ENCODE results near the gene ACTN4. TPM values are rescaled to one million over a fixed set of nuclear protein-coding genes. Genes with fewer than 3 reads are reported as not detected.
A peak's percentile ranks its signal among the peaks of the same experiment; 100 is the strongest.

The ACTN4 gene
- total RNA-seq, 2 experiments from 2014 or later = 532 to 534 TPM

DNA sequence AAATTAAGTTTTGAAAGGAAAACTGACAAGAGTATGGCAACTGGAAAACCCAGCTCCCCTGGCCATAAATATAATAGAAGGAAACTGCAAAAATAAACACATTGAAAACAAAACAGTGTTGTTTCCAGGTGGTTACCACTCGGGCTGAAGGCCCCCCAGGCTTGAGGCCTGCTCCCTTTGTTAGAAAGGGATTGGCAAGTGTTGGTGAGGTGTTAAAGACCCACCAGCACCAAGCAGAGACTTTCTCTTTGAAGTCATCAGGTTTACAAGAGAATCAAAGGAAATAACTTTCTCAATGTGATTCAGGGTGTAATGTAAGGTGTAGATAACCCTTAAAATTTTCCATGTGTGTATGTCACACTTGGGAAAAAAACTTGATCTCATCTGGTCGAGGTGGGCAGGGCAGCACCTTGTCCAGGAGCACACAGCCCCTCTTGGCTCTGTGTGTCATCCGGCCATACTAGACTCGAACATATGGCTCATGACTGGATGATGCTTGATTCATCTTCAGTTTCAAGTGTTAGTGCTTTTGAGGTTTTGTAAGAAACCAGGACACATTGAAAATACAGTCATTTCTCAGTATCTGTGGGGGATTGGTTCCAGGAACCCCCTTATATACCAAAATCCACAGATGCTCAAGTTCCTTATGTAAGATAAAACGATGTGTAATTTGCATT is 7.8 kb downstream of the ACTN4 start:
- Mint-ChIP-seq H3K36me3 (ENCODE audit: low read depth) (peaks cover 71% of the 10 kb centered on the region), H3K9me3 (no peaks in the 10 kb centered on the region), H3K27ac (peak overlapping the region; percentile 87), H3K4me3 (peak overlapping the region; percentile 55), H3K4me1 (peaks cover 98% of the 10 kb centered on the region), H3K27me3 (no peaks in the 10 kb centered on the region)
- DNase-seq = peak; percentile 50
- POLR2A ChIA-PET = interaction anchor here (1.3 to 2.7 kb wide), 2 partner anchors 14 to 26 kb away, joined by 4 to 12 read pairs; no protein-coding TSS in a partner anchor
- CTCF ChIA-PET = interaction anchor here (1.1 to 2.2 kb wide), 4 partner anchors 21 to 275 kb away, joined by 3 to 5 read pairs (median 3); partner anchors contain the start of genes MRPS12 and SARS2

DNA sequence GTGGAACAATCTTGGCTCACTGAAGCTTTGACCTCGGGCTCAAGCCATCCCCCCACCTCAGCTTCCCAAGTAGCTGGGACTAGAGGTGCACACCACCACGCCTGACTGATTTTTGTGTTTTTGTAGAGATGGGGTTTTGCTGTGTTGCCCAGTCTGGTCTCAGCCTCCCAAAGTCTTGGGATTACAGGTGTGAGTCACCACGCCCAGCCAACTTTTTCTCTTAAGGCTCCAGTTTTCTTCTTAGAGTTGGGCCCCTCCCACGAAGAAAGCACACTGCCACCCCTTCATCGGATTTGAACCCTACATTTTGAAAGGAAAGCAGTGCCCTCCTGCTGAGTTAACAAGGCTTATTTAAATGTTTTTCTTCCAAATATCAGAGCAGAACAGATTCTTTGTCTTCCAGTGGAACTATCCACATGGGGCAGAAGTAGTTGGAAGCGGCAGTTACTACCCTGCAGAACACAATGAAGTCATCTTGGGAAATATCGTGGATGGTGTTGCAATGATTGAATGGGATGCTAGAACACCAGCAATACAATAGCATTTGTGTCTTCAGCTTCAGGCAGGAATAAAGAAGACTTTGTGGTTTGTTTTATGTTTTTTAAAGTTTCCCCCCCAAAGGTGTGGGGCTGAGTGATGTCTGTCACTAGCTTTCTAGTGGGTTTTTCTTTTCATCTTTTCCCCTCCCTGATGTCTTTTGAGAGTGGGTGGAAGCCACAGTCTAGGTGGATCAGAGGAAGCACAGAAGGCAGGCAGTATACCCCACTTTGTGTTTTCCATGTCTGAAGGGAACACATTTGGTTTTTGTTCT is 8.9 kb downstream of the ACTN4 start:
- DNase-seq = no peak
- ChIA-PET POLR2A (interaction anchor here (1.1 to 2.7 kb wide), 6 partner anchors 8 to 38 kb away, joined by 3 to 12 read pairs (median 4); partner anchors contain the start of genes ACTN4 and EIF3K), CTCF (interaction anchor here (0.9 to 1.9 kb wide), 8 partner anchors 13 to 274 kb away, joined by 3 to 8 read pairs (median 3); partner anchors contain the start of genes MRPS12 and SARS2)
- Mint-ChIP-seq H3K9me3 (no peaks in the 10 kb centered on the region), H3K36me3 (ENCODE audit: low read depth) (peaks cover 79% of the 10 kb centered on the region), H3K4me1 (peaks cover 94% of the 10 kb centered on the region), H3K27ac (peak overlapping the region; percentile 87), H3K4me3 (peak overlapping the region; percentile 54), H3K27me3 (no peaks in the 10 kb centered on the region)

DNA sequence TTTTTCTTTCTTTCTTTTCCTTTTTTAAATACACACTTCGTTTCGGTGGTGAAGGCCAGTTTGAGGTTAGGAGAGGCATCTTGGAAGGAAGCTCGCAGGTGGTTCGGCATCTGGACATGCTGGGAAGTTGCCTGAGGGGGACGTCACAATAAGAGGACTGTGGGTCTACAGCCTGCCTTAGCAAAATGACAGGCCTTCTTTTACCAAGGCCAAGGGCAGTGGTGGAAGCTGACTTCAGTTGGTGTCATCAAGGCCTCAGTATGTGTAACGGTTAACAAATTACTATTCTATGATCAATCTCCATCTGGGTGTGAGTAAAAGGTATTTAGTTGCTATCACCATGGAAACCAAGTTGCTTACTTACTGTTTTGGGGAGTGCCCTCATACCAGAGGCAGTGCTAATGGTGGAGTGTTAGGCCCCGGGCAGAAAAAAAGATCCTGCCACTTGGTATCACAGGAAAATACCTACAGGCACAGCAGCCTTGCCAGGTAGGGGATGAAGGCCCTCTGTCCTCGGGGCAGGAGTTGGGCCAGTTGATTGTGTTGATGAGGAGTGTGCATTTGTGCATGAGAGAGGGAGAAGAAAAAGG is 10.3 kb downstream of the ACTN4 start:
- Mint-ChIP-seq H3K36me3 (ENCODE audit: low read depth) (peaks cover 78% of the 10 kb centered on the region), H3K27me3 (no peaks in the 10 kb centered on the region), H3K4me3 (no peak overlapping the region), H3K9me3 (no peaks in the 10 kb centered on the region), H3K4me1 (peaks cover 90% of the 10 kb centered on the region), H3K27ac (peak overlapping the region; percentile 87)
- ChIA-PET POLR2A (interaction anchor here (1.1 to 2.7 kb wide), 4 partner anchors 9 to 39 kb away, joined by 3 to 12 read pairs (median 4); partner anchors contain the start of gene EIF3K), CTCF (interaction anchor here (0.9 to 1.9 kb wide), 4 partner anchors 12 to 191 kb away, joined by 3 to 8 read pairs (median 4); no protein-coding TSS in a partner anchor)
- no peak for DNase-seq

DNA sequence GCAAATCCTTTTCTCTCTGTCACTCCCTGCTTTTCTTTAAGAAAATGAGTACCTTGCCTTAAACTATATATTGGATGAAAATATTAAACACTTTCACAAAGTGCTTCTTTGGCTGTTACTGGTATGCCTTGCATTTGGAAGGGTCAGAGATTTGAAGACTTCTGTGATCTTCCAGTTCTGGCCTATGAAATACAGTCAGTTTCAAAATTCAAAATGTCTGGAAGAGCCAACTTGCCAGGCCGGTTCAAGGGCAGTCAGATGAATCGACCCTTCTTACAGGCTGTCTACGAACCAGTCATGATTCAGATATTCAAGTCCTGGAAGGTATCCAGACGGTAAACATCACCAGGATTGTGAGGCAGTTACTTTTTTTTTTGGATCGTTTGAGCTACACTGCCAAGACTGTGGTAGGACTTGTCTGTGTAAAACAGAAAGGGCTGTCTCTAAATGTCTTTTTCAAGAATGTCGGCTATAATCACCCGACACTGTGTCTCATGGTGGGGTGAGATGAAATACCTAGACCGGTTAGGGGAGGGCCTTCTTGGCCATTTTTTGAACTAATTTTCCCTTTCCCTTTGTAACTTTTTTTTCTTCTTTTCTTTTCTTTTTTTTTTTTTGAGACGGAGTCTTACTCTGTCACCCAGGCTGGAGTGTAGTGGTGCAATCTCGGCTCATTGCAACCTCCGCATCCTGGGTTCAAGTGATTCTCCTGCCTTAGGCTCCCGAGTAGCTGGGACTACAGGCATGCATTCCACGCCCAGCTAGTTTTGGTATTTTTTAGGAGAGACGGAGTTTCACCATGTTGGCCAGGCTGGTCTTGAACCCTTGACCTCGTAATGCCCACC is 11.2 kb downstream of the ACTN4 start:
- peaks cover 90% of the 10 kb centered on the region for H3K4me1 Mint-ChIP-seq
- peak overlapping the region; percentile 87 for H3K27ac Mint-ChIP-seq
- DNase-seq = no peak
- peaks cover 79% of the 10 kb centered on the region for H3K36me3 Mint-ChIP-seq (ENCODE audit: low read depth)
- POLR2A ChIA-PET = interaction anchor here (0.9 to 1.6 kb wide), 6 partner anchors 10 to 183 kb away, joined by 3 to 5 read pairs (median 4); partner anchors contain the start of gene ACTN4
- H3K9me3 Mint-ChIP-seq = no peaks in the 10 kb centered on the region
- CTCF ChIA-PET = interaction anchor here (1.2 to 1.8 kb wide), 3 partner anchors 11 to 256 kb away, joined by 3 to 8 read pairs (median 5); partner anchors contain the start of gene FAM98C
- no peaks in the 10 kb centered on the region for H3K27me3 Mint-ChIP-seq
- H3K4me3 Mint-ChIP-seq = no peak overlapping the region

DNA sequence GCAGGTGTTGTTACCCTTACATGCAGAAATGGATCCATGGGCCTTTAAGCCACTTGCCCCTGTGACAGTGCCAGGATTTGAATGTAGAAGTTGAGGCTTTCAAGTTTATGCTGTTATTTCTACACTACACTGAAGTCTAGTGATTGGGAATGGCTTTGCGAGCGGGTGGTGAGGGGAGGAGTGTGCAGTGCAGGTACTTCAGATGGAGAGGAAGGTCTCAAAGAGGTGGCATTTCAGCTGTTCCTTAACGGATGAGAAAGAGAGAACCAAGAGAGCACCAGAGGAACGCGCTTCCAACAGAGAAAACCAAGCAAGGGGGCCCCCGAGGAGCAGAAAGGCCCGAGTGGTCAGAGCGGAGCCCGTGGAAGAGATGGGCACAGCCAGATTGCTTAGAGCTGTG is 13.3 kb downstream of the ACTN4 start:
- no peak overlapping the region for H3K4me3 Mint-ChIP-seq
- no peaks in the 10 kb centered on the region for H3K9me3 Mint-ChIP-seq
- H3K27ac Mint-ChIP-seq = no peak overlapping the region
- CTCF ChIA-PET = interaction anchor here (1.3 kb wide), 1 partner anchor 26 kb away, joined by 5 read pairs; no protein-coding TSS in a partner anchor
- peaks cover 66% of the 10 kb centered on the region for H3K36me3 Mint-ChIP-seq (ENCODE audit: low read depth)
- peaks cover 87% of the 10 kb centered on the region for H3K4me1 Mint-ChIP-seq
- H3K27me3 Mint-ChIP-seq = no peaks in the 10 kb centered on the region
- POLR2A ChIA-PET = no interaction called here
- DNase-seq = no peak

DNA sequence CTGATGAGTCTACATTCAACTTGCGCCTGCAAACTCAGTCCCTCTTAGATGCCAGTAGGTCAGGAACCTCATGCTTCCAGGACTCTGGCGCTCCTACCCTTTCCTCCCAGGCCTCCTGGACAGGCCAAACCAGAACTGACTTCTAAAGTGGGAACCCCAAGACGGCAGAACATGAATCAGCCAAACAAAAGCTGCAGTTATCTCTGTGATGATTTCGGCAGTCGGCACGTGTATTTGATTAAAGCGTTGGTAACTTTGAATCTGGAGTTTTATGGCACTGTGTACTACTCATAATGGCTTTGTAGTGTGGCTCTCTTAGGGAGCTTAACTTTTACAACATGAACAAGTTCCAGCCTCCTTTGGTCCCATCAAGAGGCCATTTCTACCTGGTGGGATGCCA is 13.7 kb downstream of the ACTN4 start:
- POLR2A ChIA-PET = no interaction called here
- no peak overlapping the region for H3K27ac Mint-ChIP-seq

DNA sequence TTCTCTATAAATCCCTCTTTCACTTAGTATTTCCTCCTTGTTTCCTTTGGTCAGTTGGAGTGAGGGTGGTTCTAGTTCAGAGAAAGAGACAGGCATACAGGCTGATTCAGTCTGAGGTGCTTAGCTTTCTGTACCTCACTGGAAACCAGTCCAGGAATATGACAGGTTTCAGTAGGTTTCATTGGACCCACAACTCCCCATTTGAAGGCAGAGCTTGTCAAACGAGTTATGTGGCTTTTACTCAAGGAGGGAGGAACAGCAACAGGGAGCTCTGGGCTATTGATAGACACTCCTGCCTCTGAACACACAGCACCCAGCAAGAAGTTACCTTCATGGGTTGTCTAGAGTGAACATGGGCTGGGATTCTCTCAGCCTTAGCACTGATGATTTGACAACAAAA is 14.5 kb downstream of the ACTN4 start:
- Mint-ChIP-seq H3K36me3 (ENCODE audit: low read depth) (peaks cover 55% of the 10 kb centered on the region), H3K4me3 (no peak overlapping the region), H3K27ac (no peak overlapping the region), H3K27me3 (no peaks in the 10 kb centered on the region), H3K9me3 (no peaks in the 10 kb centered on the region), H3K4me1 (peaks cover 87% of the 10 kb centered on the region)
- ChIA-PET POLR2A (interaction anchor here (1.3 kb wide), 1 partner anchor 21 kb away, joined by 3 read pairs; no protein-coding TSS in a partner anchor), CTCF (interaction anchor here (1.4 to 1.7 kb wide), 2 partner anchors 38 to 259 kb away, joined by 3 to 5 read pairs; partner anchors contain the start of gene FAM98C)
- no peak for DNase-seq

More for the DNA sequence above, 13.7 kb downstream of the ACTN4 start:
- no peaks in the 10 kb centered on the region for H3K27me3 Mint-ChIP-seq
- H3K36me3 Mint-ChIP-seq (ENCODE audit: low read depth) = peaks cover 61% of the 10 kb centered on the region
- DNase-seq = no peak
- H3K4me1 Mint-ChIP-seq = peaks cover 87% of the 10 kb centered on the region
- H3K4me3 Mint-ChIP-seq = no peak overlapping the region
- H3K9me3 Mint-ChIP-seq = no peaks in the 10 kb centered on the region
- CTCF ChIA-PET = interaction anchor here (1.7 kb wide), 1 partner anchor 258 kb away, joined by 5 read pairs; the partner anchor contains the start of gene FAM98C

DNA sequence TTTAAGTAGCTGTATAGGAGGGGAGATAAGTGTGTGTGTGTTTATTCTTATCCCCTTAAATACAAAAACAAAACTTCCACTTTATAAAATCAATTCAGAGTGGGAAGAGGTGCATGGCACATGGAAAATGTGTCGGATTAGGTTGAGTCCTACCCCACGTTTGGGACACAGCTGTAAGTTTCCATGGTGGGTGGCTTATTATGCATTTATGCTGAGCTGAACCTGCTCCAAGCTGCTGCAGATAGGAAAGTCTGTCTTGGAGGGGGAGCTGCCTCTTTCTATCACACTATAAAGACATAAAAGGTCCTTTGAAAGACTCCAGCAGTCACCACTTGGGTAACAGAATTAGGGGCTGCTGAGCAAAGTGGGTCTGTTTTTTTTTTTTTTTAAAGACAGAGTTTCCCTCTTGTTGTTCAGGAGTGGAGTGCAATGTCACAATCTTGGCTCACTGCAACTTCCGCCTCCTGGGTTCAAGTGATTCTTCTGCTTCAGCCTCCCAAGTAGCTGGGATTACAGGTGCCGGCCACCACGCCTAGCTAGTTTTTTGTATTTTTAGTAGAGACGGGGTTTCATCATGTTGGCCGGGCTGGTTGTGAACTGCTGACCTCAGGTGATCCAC is 15.2 kb downstream of the ACTN4 start:
- ChIA-PET POLR2A (interaction anchor here (1.3 kb wide), 1 partner anchor 21 kb away, joined by 3 read pairs; no protein-coding TSS in a partner anchor), CTCF (interaction anchor here (0.9 to 1.7 kb wide), 4 partner anchors 16 to 260 kb away, joined by 3 to 5 read pairs (median 4); partner anchors contain the start of genes ACTN4 and FAM98C)
- H3K4me1 Mint-ChIP-seq = peaks cover 87% of the 10 kb centered on the region
- H3K9me3 Mint-ChIP-seq = no peaks in the 10 kb centered on the region
- H3K36me3 Mint-ChIP-seq (ENCODE audit: low read depth) = peaks cover 53% of the 10 kb centered on the region
- no peak for DNase-seq
- no peak overlapping the region for H3K4me3 Mint-ChIP-seq
- no peak overlapping the region for H3K27ac Mint-ChIP-seq
- no peaks in the 10 kb centered on the region for H3K27me3 Mint-ChIP-seq

DNA sequence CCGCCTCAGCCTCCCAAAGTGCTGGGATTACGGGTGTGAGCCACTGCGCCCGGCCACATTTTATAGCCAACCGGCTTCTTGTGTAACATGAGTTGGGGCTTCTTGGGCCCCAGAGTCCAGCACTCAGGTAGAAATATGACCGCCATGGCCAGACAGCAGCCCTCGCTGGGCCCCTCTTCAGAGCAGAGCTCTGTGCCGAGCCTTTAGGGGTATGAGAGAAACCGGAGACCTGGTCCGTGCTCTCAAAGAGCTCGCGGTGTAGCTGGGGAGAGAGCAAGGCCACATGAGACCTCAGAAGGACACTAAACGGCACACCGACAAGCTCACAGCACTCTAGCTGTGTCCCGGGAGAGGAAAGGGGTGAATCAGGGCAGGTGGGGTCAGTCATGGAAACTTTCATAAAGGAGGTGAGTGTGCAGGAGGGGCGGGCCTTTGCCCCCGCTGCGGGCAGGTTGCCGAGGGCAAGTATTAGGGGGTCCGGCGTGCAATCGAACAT is 15.8 kb downstream of the ACTN4 start:
- H3K27me3 Mint-ChIP-seq = no peaks in the 10 kb centered on the region
- H3K4me3 Mint-ChIP-seq = no peak overlapping the region
- ChIA-PET CTCF (interaction anchor here (0.9 to 1.4 kb wide), 3 partner anchors 16 to 156 kb away, joined by 3 to 4 read pairs (median 3); partner anchors contain the start of gene ACTN4), POLR2A (interaction anchor here (1.4 kb wide), 1 partner anchor 13 kb away, joined by 4 read pairs; no protein-coding TSS in a partner anchor)
- peaks cover 53% of the 10 kb centered on the region for H3K36me3 Mint-ChIP-seq (ENCODE audit: low read depth)
- DNase-seq = no peak
- no peak overlapping the region for H3K27ac Mint-ChIP-seq
- no peaks in the 10 kb centered on the region for H3K9me3 Mint-ChIP-seq
- H3K4me1 Mint-ChIP-seq = peaks cover 87% of the 10 kb centered on the region

DNA sequence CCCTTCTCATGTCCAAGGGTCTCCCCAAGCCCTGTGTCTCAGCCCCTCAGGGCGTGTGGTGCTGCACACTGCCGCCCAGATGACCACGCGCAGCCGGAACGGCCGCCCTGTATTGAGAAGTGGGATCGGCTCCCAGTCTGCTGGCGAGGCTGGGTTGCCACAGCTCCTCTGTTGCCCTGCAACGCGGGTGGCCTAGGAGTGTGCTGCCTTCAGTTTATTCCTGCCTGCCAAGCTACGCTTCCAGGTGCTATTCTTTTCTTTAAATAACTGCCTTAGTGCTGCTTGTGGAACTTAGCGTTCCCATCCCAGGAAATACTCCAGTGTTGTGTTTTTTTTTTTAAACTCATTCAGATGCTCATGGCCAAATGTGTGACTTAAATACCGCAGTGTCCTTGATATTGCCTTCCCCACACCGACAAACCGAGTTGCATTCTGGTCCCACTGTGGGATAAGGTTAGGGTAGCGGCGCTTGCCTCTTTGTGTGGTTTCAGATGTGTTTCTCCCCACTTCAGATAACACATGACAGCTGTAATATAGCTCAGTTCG is 16.6 kb downstream of the ACTN4 start:
- Mint-ChIP-seq H3K9me3 (no peaks in the 10 kb centered on the region), H3K27ac (peak overlapping the region; percentile 69), H3K36me3 (ENCODE audit: low read depth) (peaks cover 53% of the 10 kb centered on the region), H3K4me1 (peaks cover 87% of the 10 kb centered on the region), H3K27me3 (no peaks in the 10 kb centered on the region), H3K4me3 (no peak overlapping the region)
- POLR2A ChIA-PET = interaction anchor here (0.9 to 1.4 kb wide), 6 partner anchors 14 to 27 kb away, joined by 3 to 4 read pairs (median 3); partner anchors contain the start of gene ACTN4
- DNase-seq = peak; percentile 41
- CTCF ChIA-PET = interaction anchor here (1.2 to 1.6 kb wide), 2 partner anchors 14 to 27 kb away, joined by 3 to 4 read pairs; no protein-coding TSS in a partner anchor
